ENCODE data around the gene IL17REL.
"Not testable (repeated sequence)": the region's sequence is repeated elsewhere in the genome, so short reads cannot be mapped to it uniquely, and the experiment has no call there.

IL17REL gene

DNA sequence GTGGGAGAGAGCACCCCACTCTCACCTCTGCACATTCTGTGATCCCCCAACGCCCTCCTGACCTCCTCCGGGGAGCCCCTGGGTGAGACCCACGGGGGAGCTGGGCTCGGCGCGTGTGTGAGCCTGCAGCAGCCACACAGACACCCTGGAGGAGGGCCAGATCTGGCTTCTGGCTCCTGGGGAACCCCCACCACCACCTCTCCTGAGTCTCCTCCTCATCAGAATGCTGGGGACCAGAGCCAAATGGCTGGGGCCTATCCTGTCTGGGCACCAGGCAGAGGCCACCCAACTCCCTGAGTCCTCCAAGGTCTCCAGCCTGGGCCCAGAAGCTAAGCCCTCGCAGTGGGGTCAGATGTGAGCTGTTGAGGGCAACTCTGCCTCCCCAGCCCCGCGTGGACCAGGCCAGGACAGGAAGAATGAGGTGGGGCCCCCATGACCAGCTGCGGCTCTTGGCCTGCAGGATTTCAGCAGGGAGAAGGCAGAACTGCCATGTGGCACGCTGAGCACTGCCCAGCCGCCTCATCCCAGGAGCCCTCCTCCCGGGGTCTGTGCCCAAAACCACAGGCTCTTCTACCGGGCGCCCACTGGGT lies 57.5 kb downstream of the IL17REL start:
- no peak for DNase-seq

- no peak for DNase-seq
Measured at GRCh38 chr22:49954354-49954753, 58.2 kb downstream of the IL17REL start.

DNA sequence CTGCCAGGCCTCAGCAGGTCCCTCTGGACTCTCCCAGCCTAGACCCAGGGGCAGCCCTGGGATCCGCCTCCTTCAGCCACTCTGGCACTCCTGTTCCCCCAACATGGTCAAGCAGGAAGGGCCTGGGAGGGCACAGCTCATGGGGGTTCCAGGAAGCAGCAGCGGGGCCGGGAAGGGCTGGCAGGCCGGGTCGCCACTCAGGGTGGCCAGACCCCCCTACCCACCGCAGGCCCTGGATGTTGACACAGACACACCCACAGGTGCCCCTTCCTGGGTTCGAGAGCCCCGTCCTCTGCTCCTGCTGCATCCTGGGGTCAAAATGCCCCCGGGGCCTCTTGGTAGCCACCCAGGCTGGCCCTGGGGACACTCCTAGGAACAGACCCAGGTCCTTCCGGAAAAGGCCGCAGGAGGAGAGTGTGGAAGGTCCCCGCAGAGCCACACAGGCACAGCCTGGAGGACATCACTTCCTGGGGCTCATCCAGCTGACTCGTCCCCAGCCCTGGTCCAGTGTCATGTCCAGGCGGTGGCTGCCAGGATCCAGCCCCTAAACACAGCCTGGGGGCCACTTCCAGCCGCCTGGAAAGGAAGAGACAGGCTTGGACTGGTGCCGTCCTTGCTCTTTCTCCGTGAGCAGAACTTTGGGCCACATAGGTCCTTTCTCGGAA lies 58.8 kb downstream of the IL17REL start:
- no peak for DNase-seq

DNA sequence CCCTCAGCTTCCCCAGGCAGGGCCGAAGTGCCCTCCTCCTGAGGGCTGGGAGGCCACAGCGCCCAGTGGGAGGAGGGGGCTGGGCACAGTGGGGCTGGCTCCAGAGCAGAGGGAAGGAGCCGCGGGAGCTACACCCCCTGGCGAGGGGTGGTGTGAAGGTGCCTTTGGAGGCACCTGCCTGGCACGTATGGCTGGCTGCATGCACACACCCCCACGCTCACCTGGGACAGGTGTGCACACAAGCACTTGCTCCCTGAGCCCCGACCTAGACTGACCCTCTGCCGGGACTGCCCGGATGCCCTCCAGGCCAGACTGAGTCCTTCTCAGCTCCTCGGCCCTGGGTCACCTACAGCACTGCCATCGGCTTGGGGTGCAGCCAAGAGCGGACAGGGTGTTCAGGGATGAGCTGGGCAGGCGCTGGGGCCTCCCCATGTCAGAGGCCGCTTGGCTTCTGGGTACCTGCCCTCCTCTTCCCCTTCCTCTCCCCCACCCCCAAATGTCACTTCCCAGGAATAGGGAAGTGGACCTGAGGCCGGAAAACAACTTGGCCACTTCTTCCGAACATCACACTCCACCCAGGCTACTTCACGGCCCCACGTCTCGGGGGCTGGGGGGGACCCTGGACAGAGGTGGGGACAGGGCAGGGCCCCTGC lies 59.4 kb downstream of the IL17REL start:
- no peak for DNase-seq

- no peak for DNase-seq
Measured at GRCh38 chr22:49951986-49952896, 60.3 kb downstream of the IL17REL start.

- DNase-seq: no peak
Measured at GRCh38 chr22:49951678-49951985, 60.9 kb downstream of the IL17REL start.

- DNase-seq: no peak
Measured at GRCh38 chr22:49951000-49951677, 61.4 kb downstream of the IL17REL start.

DNA sequence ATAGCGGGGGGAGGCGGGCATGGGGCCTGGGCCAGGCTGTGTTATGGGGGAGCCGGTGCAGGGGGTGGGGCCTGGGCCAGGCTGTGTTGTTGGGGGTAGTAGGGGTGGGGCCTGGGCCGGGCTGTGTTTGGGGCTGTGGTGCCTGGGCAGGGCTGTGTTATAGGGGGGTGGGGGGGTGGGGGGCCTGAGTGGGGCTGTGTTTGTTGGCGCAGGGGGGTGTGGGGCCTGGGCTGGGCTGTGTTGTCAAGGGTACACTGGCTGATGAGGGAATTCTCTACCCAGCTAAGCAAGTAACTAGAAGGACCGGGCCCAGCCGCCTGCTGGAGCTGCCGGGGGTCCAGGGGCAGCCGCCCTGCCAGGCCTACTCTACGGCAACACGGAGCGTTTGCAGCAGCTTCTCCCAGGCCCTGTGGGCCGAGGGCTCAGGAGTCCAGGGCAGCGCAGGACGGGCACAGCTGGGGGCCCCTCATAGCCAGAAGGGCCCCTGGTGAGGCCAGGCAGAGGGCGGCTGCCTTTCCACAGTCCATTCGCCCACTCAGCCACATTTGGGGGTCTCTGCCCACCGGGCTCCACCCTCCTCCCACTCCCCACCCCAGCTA lies 62.1 kb downstream of the IL17REL start:
- DNase-seq: no peak

GRCh38 chr22:49949914-49950292 lies 62.7 kb downstream of the IL17REL start:
- DNase-seq: no peak

DNA sequence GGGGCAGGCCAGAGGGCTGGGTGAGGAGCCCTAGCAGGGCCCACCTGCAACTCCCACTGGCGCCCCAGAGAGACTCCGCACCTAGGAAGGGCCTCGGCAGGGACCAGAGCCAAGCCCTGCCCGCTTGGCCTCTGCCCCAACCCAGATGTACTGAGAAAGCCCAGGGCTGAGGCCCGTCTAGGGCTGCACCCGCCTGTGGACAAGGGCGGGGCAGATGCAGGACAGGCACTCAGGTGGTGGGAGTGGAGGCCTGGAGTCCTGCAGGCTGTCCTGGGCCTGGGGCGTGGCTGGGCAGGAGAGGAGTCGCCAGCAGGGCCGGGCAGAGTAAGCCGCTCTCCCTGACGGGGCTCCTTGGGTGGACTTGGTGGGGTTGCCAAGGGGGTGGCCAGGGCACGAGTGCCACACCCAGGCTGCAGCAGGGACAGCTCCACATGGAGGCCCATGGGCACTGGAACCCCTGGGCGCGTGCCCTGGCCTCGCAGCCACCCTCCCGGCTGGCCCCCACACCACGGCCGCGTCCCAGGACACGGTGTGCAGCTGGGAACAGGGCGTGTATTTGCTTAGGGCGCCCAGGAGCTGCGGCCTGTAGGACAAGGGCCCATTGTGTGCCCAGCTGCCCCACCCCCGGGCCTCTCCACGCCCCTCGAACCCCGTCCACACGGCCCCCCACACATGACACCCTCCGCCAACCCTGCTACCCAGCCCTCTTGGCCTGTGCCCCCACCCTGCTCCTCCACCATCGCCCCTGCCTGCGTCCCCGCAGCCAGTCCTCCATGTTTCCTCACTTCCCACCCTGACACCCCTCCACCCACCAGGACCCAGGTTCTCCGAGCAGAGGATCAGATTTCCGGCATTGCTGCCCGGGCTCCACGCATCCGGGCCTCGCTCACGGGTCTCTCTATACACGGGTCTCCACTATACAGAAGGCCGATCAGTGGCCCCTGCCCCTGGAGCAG lies 63.3 kb downstream of the IL17REL start:
- no peak for DNase-seq

- DNase-seq: no peak
Measured at GRCh38 chr22:49948116-49948957, 64.2 kb downstream of the IL17REL start.

DNA sequence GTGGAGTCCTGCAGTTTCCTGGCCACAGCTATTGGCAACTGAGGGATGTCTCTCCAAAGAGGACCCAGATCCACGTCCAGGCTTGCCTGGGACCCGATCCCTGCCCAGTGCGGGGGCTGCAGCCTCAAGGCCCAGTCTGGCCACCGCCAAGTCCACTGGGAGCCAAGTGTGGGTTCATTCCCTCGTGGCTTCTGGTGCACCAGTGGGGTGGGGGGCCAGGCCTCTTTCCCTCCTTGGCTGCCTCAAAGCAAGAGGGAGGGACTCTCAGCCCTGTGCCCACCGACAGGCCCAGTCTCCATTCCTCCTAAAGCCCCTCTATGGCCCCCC lies 65.3 kb downstream of the IL17REL start:
- DNase-seq: no peak

DNA sequence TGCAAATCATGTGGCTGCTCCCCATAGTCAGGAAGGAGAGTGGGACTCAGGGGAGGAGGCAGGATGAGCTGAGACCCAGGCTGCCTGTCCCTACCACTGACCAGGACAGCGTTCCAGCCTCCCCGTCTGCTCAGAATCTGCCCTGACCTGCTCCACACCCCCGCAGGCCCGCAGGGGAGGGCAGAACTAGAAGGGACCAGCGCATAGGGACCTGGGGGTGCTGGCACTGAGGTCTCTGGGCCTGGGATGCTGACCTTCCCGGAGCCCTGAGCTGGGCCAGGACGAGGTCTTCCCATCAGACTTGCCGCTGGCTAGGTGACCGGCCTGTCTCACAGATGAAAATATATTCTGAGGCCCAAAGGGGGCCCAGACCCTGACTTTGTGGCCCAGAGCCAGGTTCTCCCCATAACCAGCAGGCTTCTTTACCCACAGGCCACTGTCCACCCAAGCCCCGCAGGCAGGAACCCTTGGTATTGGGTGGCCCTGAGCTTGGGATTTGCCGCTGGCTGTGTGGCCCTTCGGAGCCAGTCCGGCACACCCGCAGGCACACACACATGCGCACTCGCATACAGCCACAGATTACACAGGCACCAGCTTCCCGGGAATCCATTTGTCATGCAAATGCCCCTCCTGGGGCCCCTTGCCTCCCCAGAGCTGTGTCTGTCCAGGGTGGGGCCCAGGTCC lies 65.8 kb downstream of the IL17REL start:
- DNase-seq: no peak

DNA sequence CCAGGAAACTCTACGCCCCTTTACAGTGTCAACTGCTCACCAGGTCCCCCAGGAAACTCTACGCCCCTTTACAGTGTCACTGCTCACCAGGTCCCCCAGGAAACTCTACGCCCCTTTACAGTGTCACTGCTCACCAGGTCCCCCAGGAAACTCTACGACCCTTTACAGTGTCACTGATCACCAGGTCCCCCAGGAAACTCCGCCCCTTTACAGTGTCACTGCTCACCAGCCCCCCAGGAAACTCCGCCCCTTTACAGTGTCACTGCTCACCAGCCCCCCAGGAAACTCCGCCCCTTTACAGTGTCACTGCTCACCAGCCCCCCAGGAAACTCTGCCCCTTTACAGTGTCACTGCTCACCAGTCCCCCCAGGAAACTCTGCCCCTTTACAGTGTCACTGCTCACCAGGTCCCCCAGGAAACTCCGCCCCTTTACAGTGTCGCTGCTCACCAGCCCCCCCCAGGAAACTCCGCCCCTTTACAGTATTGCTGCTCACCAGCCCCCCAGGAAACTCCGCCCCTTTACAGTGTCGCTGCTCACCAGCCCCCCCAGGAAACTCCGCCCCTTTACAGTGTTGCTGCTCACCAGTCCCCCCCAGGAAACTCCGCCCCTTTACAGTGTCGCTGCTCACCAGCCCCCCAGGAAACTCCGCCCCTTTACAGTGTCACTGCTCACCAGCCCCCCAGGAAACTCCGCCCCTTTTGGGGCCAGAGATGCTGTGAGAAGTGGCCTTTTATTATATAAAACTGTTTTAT lies 67.3 kb downstream of the IL17REL start:
- DNase-seq: not testable (repeated sequence)
